Stimulated activated CD8-positive, alpha-beta memory T cell treated with anti-CD3 and anti-CD28 coated beads, Interleukin-2, amount 100 ng/mL, for 48 hours (primary cell): ENCODE measurements around the gene HBA2.
"Not testable (repeated sequence)": the region's sequence is repeated elsewhere in the genome, so short reads cannot be mapped to it uniquely, and the experiment has no call there.

Experiments
- DNase-seq, 2 donors: peaks; one replicate each; pipeline ENCODE4 v3.0.0-alpha.2; 2020; ENCODE audit warnings: low read depth in 2 of 2

The HBA2 gene

DNA sequence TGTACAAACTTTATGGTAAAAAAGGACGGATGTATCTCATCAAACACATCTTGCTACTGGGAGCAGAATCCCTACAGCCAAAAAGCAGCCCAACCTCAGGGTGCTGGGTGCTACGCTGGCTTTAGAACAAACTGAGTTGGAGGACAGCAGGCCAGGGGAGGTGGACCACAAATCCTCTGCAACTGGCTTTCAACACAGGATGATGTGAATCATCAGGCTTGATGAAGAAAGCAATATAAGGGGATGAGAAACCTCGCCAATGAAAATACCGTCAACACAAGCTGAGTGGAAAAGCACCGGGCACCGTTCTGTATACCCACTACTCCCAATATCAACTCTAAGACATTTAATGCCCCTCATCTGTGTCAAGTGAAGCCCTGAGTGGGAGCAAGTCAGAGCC is 21.8 kb downstream of the HBA2 start:
- DNase-seq: no peak

DNA sequence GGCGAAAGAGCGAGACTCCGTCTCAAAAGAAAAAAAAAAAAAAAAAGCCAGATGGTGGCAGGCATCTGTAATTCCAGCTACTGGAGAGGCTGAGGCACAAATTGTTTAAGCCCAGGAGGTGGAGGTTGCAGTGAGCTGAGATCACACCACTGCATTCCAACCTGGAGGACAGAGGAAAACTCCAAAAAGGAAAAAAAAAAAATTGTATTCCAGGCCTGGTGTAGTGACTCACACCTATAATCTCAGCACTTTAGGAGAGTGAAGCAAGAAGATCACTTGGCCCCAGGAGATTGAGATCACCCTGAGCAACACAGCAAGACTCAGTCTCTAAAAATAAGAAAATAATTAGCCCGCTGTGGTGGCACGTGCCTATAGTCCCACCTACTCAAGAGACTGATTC is 27.7 kb downstream of the HBA2 start:
- no peak for DNase-seq

GRCh38 chr16:203246-203645 is 30.6 kb downstream of the HBA2 start:
- DNase-seq: no peak

DNA sequence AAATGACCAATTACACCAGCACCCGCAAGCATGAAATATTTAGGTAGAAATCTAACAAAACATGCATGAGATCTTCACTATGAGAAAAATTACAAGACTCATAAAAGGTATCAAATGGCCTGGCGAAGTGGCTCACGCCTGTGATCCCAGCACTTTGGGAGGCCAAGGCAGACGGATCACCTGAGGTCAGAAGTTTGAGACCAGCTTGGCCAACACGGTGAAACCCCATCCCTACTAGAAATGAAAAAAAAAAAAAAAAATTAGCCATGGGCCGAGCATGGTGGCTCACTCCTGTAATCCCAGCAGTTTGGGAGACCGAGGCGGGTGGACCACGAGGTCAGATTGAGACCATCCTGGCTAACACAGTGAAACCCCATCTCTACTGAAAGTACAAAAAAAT is 31.4 kb downstream of the HBA2 start:
- DNase-seq: not testable (repeated sequence)

GRCh38 chr16:209359-209758 is 36.7 kb downstream of the HBA2 start:
- not testable (repeated sequence) for DNase-seq

GRCh38 chr16:211631-212180 is 39.0 kb downstream of the HBA2 start:
- not testable (repeated sequence) for DNase-seq

GRCh38 chr16:212999-213398 is 40.3 kb downstream of the HBA2 start:
- DNase-seq: no peak

DNA sequence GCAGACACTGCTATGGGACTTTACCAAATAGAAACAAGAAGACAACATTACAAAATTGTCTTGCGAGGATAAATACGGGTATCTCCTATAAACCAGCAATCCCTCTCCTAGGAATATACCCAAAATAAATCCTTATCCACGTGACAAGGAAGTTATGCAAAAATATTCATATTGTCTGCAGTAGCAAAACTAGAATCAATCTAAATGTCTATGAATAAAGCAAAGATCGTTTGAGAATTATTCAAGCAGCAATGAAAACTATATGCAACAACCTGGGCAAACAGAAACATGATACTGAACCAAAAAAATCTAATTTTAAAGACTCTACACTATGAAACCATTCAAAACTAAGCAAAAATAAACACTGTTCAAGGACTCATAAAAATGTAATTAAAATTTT is 47.3 kb downstream of the HBA2 start:
- no peak for DNase-seq
